ENCODE results near the gene LMX1B.

DNA sequence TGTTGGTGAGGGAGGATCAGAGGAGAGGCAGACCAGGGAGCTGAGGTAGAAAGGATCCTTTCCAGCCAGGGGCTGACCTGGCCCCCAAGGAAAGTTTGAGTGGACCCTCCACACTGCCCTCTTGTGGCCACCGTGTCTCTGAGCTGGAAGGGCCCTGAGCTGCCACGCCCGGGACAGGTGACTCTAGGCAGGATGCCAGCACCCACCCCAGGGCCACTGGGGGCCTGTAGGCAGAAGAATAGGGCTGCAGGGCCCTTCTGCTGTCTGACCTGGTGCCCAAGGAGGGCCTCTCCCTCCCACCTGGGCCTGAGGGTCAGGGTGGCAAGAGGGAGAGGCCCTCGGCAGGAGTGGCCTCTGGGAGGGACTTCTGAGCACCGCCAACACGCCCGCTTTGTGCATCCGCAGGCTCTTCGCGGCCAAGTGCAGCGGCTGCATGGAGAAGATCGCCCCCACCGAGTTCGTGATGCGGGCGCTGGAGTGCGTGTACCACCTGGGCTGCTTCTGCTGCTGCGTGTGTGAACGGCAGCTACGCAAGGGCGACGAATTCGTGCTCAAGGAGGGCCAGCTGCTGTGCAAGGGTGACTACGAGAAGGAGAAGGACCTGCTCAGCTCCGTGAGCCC, 76.8 kb downstream of the LMX1B start:
- no peak for TF ChIP-seq EZH2phosphoT487 (conservative IDR thresholded peaks at IDR 0.05; ENCODE audit: low read length)
- TF ChIP-seq, protein P1, sequence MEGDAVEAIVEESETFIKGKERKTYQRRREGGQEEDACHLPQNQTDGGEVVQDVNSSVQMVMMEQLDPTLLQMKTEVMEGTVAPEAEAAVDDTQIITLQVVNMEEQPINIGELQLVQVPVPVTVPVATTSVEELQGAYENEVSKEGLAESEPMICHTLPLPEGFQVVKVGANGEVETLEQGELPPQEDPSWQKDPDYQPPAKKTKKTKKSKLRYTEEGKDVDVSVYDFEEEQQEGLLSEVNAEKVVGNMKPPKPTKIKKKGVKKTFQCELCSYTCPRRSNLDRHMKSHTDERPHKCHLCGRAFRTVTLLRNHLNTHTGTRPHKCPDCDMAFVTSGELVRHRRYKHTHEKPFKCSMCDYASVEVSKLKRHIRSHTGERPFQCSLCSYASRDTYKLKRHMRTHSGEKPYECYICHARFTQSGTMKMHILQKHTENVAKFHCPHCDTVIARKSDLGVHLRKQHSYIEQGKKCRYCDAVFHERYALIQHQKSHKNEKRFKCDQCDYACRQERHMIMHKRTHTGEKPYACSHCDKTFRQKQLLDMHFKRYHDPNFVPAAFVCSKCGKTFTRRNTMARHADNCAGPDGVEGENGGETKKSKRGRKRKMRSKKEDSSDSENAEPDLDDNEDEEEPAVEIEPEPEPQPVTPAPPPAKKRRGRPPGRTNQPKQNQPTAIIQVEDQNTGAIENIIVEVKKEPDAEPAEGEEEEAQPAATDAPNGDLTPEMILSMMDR (IDR thresholded peaks at IDR 0.05; ENCODE audit: insufficient read depth, low read length, poor library complexity, severe bottlenecking) = peak; percentile 57

All from SU-DHL-6 (cell line).